SH-SY5Y (cell line): ENCODE data around the gene PRAC1.

Experiments used
- GATA2 ChIP-seq: IDR thresholded peaks from 2 replicates; pipeline ENCODE4 v1.6.1; 2011; ENCODE audit warnings: mild to moderate bottlenecking, low read depth, low read length
- GATA3 ChIP-seq: IDR thresholded peaks from 2 replicates; pipeline ENCODE4 v1.6.1; 2011; ENCODE audit warnings: low read depth, mild to moderate bottlenecking, low read length, moderate library complexity

DNA sequence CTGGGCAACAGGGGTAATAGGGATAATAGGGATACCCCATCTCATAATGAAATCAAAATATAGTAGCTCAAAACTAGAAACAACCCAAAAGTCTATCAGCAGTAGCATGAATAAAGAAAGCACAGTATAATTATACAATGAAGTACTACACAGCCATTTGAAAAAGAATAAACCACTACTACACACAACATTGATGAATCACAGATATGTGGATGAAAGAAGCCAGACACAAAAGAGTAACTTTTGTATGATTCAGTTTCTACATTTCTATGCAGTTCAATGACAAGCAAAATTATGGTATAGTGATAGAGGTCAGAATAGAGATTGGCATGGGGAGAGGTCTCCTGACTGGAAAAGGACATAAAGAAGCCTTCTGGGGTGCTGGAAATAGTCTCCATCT, 9.0 kb upstream of the PRAC1 start:
- TF ChIP-seq GATA2 (no peak), GATA3 (no peak)
